Endodermal cell (in vitro differentiated cells): ENCODE results near the gene LANCL2. TPM values are rescaled to one million over a fixed set of nuclear protein-coding genes. Genes with fewer than 3 reads are reported as not detected.

Experiments used
- DNase-seq: peaks from one replicate; pipeline ENCODE4 v3.0.0-alpha.2; 2017
- H3K27ac ChIP-seq: 2 replicates; pipeline ENCODE4 v1.5.1; 2013; ENCODE audit warnings: mild to moderate bottlenecking, low read depth, low read length, moderate library complexity
- H3K27me3 ChIP-seq: 2 replicates; pipeline ENCODE4 v1.6.1; 2013; ENCODE audit warnings: mild to moderate bottlenecking, low read length, moderate library complexity; ENCODE audit not compliant: insufficient read depth, control insufficient read depth, poor library complexity, severe bottlenecking
- H3K36me3 ChIP-seq: 2 replicates; pipeline ENCODE4 v1.7.0; 2013; ENCODE audit warnings: mild to moderate bottlenecking, low read length, moderate library complexity; ENCODE audit not compliant: control insufficient read depth, insufficient read depth
- H3K4me1 ChIP-seq: one replicate; pipeline ENCODE4 v1.7.0; 2013; ENCODE audit warnings: low read length; ENCODE audit not compliant: control insufficient read depth, insufficient read depth
- H3K4me3 ChIP-seq: 2 replicates; pipeline ENCODE4 v1.5.1; 2013; ENCODE audit warnings: mild to moderate bottlenecking, low read length, moderate library complexity
- H3K9ac ChIP-seq: 2 replicates; pipeline ENCODE4 v1.6.1; 2013; ENCODE audit warnings: mild to moderate bottlenecking, low read length, moderate library complexity; ENCODE audit not compliant: poor library complexity, severe bottlenecking; ENCODE audit errors: extremely low read depth
- H3K9me3 ChIP-seq: 2 replicates; pipeline ENCODE4 v1.6.1; 2013; ENCODE audit warnings: mild to moderate bottlenecking, low read length, moderate library complexity; ENCODE audit not compliant: control insufficient read depth
- H3K27ac Mint-ChIP-seq: 2 replicates; pipeline ENCODE4 v1.8.0; 2020; ENCODE audit warnings: mixed read lengths
- H3K27me3 Mint-ChIP-seq: 2 replicates; pipeline ENCODE4 v1.8.0; 2021; ENCODE audit warnings: mild to moderate bottlenecking, mixed read lengths; ENCODE audit not compliant: insufficient read depth
- H3K36me3 Mint-ChIP-seq: 2 replicates; pipeline ENCODE4 v1.8.0; 2020; ENCODE audit warnings: low read depth, mixed read lengths
- H3K4me1 Mint-ChIP-seq: 2 replicates; pipeline ENCODE4 v1.8.0; 2020; ENCODE audit warnings: mixed read lengths
- H3K4me3 Mint-ChIP-seq: 2 replicates; pipeline ENCODE4 v1.8.0; 2020; ENCODE audit warnings: mild to moderate bottlenecking, moderate library complexity, mixed read lengths
- H3K9me3 Mint-ChIP-seq: 2 replicates; pipeline ENCODE4 v1.8.0; 2020; ENCODE audit warnings: mild to moderate bottlenecking, mixed read lengths
- WGBS, 2 experiments: methylation state at CpG; one replicate each; pipeline versions ENCODE4 v1.1.5 to v1.1.7; 2013; ENCODE audit warnings: missing lambda C conversion rate in 2 of 2, mixed read lengths in 1 of 2; ENCODE audit not compliant: insufficient coverage in 1 of 2, insufficient read length in 1 of 2; 5-methylcytosine and 5-hydroxymethylcytosine counted together
- total RNA-seq, 2 donors: library from RNA; stranded (reverse); fragmentation: NEBNext Ultra II Directional in 1 of 2; extraction: Animal tissue kit (Norgen Biotek cat#: 25700) in 1 of 2; gene quantifications; 2 replicates in 1 of 2; 3 replicates in 1 of 2; pipeline ENCODE4 v1.2.1, GENCODE V29; 2021
- TF ChIP-seq, protein P1 (sequence below): fragments of 200-600 bp; sonication (generic); conservative IDR thresholded peaks from 2 replicates; pipeline ENCODE4 v1.5.0; 2021; ENCODE audit warnings: antibody characterized with exemption, mild to moderate bottlenecking

LANCL2 gene
- total RNA-seq, 2 donors from 2014 or later: 9.4 to 17.7 TPM

DNA sequence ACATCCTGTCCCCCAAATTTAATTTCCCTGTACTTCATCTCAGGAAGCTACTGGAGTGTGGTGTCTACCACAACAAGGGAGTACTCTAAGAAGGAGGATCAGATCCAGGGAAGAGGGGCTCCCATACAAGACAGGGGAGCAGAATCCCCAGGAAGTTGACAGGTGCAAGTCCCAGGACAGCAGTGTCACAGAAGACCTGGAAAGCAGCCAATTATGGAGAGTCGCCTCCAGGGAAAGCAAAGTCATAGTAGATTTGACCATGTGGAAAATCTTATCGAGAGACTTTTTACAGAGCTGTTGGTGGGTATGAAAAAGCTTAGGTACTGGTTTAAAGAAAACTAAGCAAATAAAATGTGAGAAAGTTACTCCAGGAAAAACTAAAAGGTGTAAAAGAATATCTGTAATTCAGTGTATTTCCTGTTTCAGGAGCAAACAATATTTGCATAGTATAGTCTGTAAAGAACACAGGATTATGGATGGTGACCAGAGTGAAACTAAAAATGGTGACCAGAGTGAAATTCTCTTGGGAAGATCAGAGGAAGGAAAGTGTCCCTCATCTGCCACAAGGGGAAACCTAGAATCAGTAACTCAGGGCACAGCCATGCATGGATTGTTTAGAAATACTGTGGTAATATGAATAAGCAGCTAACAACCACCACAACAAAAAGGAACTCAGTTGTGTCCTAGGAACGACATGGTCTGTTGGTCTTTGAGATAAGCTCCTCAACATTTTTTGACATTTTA lies 44.5 kb downstream of the LANCL2 start:
- Histone ChIP-seq H3K36me3 (peaks cover 35% of the 10 kb centered on the region), H3K4me1 (no peaks in the 10 kb centered on the region), H3K9ac (no peak overlapping the region), H3K9me3 (no peaks in the 10 kb centered on the region), H3K4me3 (no peak overlapping the region), H3K27ac (no peak overlapping the region), H3K27me3 (no peaks in the 10 kb centered on the region)
- DNase-seq: no peak
- no peaks in the 10 kb centered on the region for H3K4me1 Mint-ChIP-seq
- TF ChIP-seq, protein P1, sequence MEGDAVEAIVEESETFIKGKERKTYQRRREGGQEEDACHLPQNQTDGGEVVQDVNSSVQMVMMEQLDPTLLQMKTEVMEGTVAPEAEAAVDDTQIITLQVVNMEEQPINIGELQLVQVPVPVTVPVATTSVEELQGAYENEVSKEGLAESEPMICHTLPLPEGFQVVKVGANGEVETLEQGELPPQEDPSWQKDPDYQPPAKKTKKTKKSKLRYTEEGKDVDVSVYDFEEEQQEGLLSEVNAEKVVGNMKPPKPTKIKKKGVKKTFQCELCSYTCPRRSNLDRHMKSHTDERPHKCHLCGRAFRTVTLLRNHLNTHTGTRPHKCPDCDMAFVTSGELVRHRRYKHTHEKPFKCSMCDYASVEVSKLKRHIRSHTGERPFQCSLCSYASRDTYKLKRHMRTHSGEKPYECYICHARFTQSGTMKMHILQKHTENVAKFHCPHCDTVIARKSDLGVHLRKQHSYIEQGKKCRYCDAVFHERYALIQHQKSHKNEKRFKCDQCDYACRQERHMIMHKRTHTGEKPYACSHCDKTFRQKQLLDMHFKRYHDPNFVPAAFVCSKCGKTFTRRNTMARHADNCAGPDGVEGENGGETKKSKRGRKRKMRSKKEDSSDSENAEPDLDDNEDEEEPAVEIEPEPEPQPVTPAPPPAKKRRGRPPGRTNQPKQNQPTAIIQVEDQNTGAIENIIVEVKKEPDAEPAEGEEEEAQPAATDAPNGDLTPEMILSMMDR: peak; percentile 45
- peaks cover 41% of the 10 kb centered on the region for H3K36me3 Mint-ChIP-seq
- no peak overlapping the region for H3K4me3 Mint-ChIP-seq
- no peak overlapping the region for H3K27ac Mint-ChIP-seq
- 83 to 100% methylated on average over 2 to 3 of the region's 3 CpGs for WGBS, 2 experiments
- H3K9me3 Mint-ChIP-seq: no peaks in the 10 kb centered on the region
- no peaks in the 10 kb centered on the region for H3K27me3 Mint-ChIP-seq

DNA sequence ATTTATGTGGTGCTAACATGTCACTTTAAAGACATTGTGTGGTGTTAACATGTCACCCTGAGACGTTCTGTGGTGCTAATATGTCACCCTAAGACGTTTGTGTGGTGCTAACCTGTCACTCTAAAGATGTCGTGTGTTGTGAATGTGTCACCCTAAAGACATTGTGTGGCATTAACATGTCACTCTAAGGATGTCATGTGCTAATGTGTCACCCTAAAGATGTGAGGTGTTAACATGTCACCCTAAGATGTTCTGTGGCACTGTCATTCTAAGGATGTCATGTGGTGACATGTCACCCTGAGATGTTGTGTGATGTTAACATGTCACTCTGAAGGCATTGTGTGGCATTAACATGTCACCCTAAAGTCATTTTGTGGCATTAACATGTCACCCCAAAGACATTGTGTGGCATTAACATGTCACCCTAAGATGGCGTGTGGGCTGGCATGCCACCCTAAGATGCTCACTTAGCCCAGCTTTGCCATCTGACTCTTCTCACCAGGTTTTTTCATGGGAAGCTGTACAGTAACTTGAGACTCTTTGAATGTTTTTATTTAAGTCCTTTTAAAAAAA lies 45.6 kb downstream of the LANCL2 start:
- no peaks in the 10 kb centered on the region for H3K4me1 ChIP-seq
- H3K4me3 Mint-ChIP-seq: no peak overlapping the region
- no peaks in the 10 kb centered on the region for H3K9me3 Mint-ChIP-seq
- H3K4me3 ChIP-seq: no peak overlapping the region
- no peaks in the 10 kb centered on the region for H3K27me3 Mint-ChIP-seq
- peaks cover 33% of the 10 kb centered on the region for H3K36me3 Mint-ChIP-seq
- no peak overlapping the region for H3K27ac Mint-ChIP-seq
- TF ChIP-seq, protein P1: no peak
- WGBS, 2 experiments: 92 to 95% methylated on average over 4 of the region's 4 CpGs
- H3K27me3 ChIP-seq: no peaks in the 10 kb centered on the region
- H3K9ac ChIP-seq: no peak overlapping the region
- H3K9me3 ChIP-seq: no peaks in the 10 kb centered on the region
- no peak overlapping the region for H3K27ac ChIP-seq
- H3K4me1 Mint-ChIP-seq: no peaks in the 10 kb centered on the region
- H3K36me3 ChIP-seq: peaks cover 24% of the 10 kb centered on the region
- DNase-seq: no peak

DNA sequence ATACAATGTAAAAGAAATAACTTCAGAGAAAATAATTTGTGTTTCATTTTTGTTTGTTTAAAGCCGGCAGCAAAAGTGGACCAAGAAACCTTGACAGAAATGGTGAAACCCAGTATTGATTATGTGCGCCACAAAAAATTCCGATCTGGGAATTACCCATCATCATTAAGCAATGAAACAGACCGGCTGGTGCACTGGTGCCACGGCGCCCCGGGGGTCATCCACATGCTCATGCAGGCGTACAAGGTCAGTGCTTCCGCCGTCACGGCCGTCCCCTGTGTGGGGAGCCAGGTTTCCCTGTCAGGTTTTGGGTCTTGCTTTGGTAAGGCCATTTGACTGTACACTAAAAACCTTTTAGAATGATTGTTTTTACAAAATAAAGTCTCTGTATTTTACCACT lies 46.7 kb downstream of the LANCL2 start:
- Mint-ChIP-seq H3K27ac (no peak overlapping the region), H3K4me1 (no peaks in the 10 kb centered on the region), H3K36me3 (peaks cover 26% of the 10 kb centered on the region), H3K4me3 (no peak overlapping the region), H3K9me3 (no peaks in the 10 kb centered on the region), H3K27me3 (no peaks in the 10 kb centered on the region)
- no peaks in the 10 kb centered on the region for H3K4me1 ChIP-seq
- no peak for DNase-seq
- WGBS, 2 experiments: 98 to 100% methylated on average over 3 to 12 of the region's 12 CpGs
- no peak overlapping the region for H3K9ac ChIP-seq
- H3K4me3 ChIP-seq: no peak overlapping the region
- no peaks in the 10 kb centered on the region for H3K9me3 ChIP-seq
- TF ChIP-seq, protein P1: no peak
- no peaks in the 10 kb centered on the region for H3K27me3 ChIP-seq
- H3K27ac ChIP-seq: no peak overlapping the region
- H3K36me3 ChIP-seq: peaks cover 21% of the 10 kb centered on the region
